H1 (cell line): ENCODE data around the gene SLC24A4. TPM values are rescaled to one million over a fixed set of nuclear protein-coding genes. Genes with fewer than 3 reads are reported as not detected.

ENCODE experiments used
- CTCF ChIA-PET: fragments of 300-600 bp; sonication (Branson Sonifier 250); formaldehyde crosslinking; loops from one replicate; lab custom pipeline; 2021; ENCODE audit not compliant: partially characterized antibody; lab: Charles Lee
- POLR2A ChIA-PET: fragments of 300-600 bp; sonication (Branson Sonifier 250); formaldehyde crosslinking; loops from one replicate; lab custom pipeline; 2021; ENCODE audit warnings: inconsistent platforms; ENCODE audit not compliant: partially characterized antibody; lab: Charles Lee
- DNase-seq, 2 experiments: peaks; one replicate each; pipeline versions ENCODE4 v3.0.0 to v3.0.0-alpha.2; 2010 to 2022; ENCODE audit warnings: low spot score in 2 of 2, low read depth in 1 of 2, mixed read lengths in 1 of 2
- FAIRE-seq: peaks from 2 replicates; lab custom pipeline; 2011; peaks lifted over from hg19 to GRCh38; lab: Jason Lieb, UNC
- H2AFZ ChIP-seq: 2 replicates; pipeline ENCODE4 v1.8.1; 2012; ENCODE audit warnings: low read length, inconsistent platforms
- H2AK5ac ChIP-seq: 2 replicates; pipeline ENCODE4 v1.6.1; 2013; ENCODE audit warnings: low read depth, low read length
- H2BK120ac ChIP-seq: replicated peaks from 2 replicates; pipeline ENCODE3; 2013; ENCODE audit warnings: low read depth, low read length, inconsistent platforms
- H2BK12ac ChIP-seq: 2 replicates; pipeline ENCODE4 v1.6.1; 2013; ENCODE audit warnings: low read depth, low read length
- H2BK15ac ChIP-seq: 2 replicates; pipeline ENCODE4 v1.6.1; 2013; ENCODE audit warnings: low read length
- H2BK20ac ChIP-seq: 2 replicates; pipeline ENCODE4 v1.6.1; 2013; ENCODE audit warnings: low read length
- H2BK5ac ChIP-seq: 2 replicates; pipeline ENCODE4 v1.6.1; 2013; ENCODE audit warnings: low read depth, low read length
- H3K14ac ChIP-seq: 2 replicates; pipeline ENCODE4 v1.6.1; 2013; ENCODE audit warnings: inconsistent platforms; ENCODE audit not compliant: insufficient read length
- H3K18ac ChIP-seq: 2 replicates; pipeline ENCODE4 v1.6.1; 2013; ENCODE audit warnings: low read length; ENCODE audit errors: extremely low read depth
- H3K23ac ChIP-seq: 2 replicates; pipeline ENCODE4 v1.6.1; 2013; ENCODE audit warnings: inconsistent platforms; ENCODE audit not compliant: insufficient read length
- H3K23me2 ChIP-seq: 2 replicates; pipeline ENCODE4 v1.6.1; 2013; ENCODE audit warnings: low read depth, low read length
- H3K27ac ChIP-seq: 2 replicates; pipeline ENCODE4 v1.6.1; 2011; ENCODE audit warnings: low read depth, low read length, inconsistent platforms
- H3K27me3 ChIP-seq, 4 experiments: replicated peaks in 1 of 4; 1 replicate in 1 of 4; 2 replicates in 3 of 4; pipeline versions ENCODE4 v1.6.1 to v1.8.1; 2011 to 2013; ENCODE audit warnings: low read length in 3 of 4, mild to moderate bottlenecking in 3 of 4, inconsistent platforms in 2 of 4, mixed read lengths in 2 of 4, moderate library complexity in 1 of 4; ENCODE audit not compliant: control insufficient read depth in 3 of 4, insufficient read depth in 3 of 4; ENCODE audit errors: extremely low read depth in 1 of 4
- H3K36me3 ChIP-seq, 4 experiments: 2 replicates each; pipeline versions ENCODE4 v1.6.1 to v1.8.1; 2011 to 2013; ENCODE audit warnings: mild to moderate bottlenecking in 4 of 4, low read length in 3 of 4, moderate library complexity in 2 of 4, control low read depth in 1 of 4, inconsistent platforms in 1 of 4; ENCODE audit not compliant: insufficient read depth in 4 of 4, control insufficient read depth in 2 of 4
- H3K4ac ChIP-seq: replicated peaks from 2 replicates; pipeline ENCODE3; 2013; ENCODE audit warnings: low read length, low read depth, mixed read lengths, inconsistent platforms; ENCODE audit not compliant: insufficient read length
- H3K4me1 ChIP-seq, 4 experiments: replicated peaks in 1 of 4; 1 replicate in 1 of 4; 2 replicates in 3 of 4; pipeline versions ENCODE4 v1.6.1 to v1.8.1; 2011 to 2013; ENCODE audit warnings: low read length in 3 of 4, inconsistent platforms in 2 of 4, mixed read lengths in 1 of 4; ENCODE audit not compliant: insufficient read depth in 4 of 4, control insufficient read depth in 3 of 4
- H3K4me2 ChIP-seq, 2 experiments: 2 replicates each; pipeline versions ENCODE4 v1.6.1 to v1.8.1; 2011 to 2013; ENCODE audit warnings: low read depth in 2 of 2, low read length in 2 of 2, control low read depth in 1 of 2, inconsistent platforms in 1 of 2, mild to moderate bottlenecking in 1 of 2; ENCODE audit not compliant: insufficient read depth in 1 of 2
- H3K4me3 ChIP-seq, 4 experiments: fragments of 200-600, 300-600 bp in 1 of 4; sonication (generic), shearing (Covaris generic), sonication (Bioruptor Twin) in 1 of 4; 2 replicates each; pipeline versions ENCODE4 v1.5.1 to v1.8.1; 2011 to 2016; ENCODE audit warnings: low read length in 4 of 4, low read depth in 3 of 4, control low read depth in 2 of 4, inconsistent platforms in 2 of 4, mild to moderate bottlenecking in 2 of 4, mixed read lengths in 1 of 4, moderate library complexity in 1 of 4; ENCODE audit not compliant: insufficient read depth in 2 of 4; ENCODE audit errors: extremely low read depth in 1 of 4
- H3K56ac ChIP-seq: replicated peaks from 2 replicates; pipeline ENCODE3; 2013; ENCODE audit warnings: low read depth, mild to moderate bottlenecking, mixed read lengths, low read length, inconsistent platforms; ENCODE audit not compliant: insufficient read length
- H3K79me1 ChIP-seq: 2 replicates; pipeline ENCODE4 v1.6.1; 2013; ENCODE audit warnings: low read depth, low read length, control low read depth
- H3K79me2 ChIP-seq, 2 experiments: 2 replicates each; pipeline versions ENCODE4 v1.6.1 to v1.8.1; 2012 to 2013; ENCODE audit warnings: low read length in 2 of 2, mild to moderate bottlenecking in 2 of 2, inconsistent platforms in 1 of 2; ENCODE audit not compliant: insufficient read depth in 2 of 2, control insufficient read depth in 1 of 2
- H3K9ac ChIP-seq, 4 experiments: replicated peaks in 1 of 4; 1 replicate in 1 of 4; 2 replicates in 3 of 4; pipeline versions ENCODE4 v1.6.1 to v1.8.1; 2011 to 2013; ENCODE audit warnings: low read depth in 3 of 4, low read length in 3 of 4, control low read depth in 2 of 4, mild to moderate bottlenecking in 2 of 4, moderate library complexity in 2 of 4, inconsistent platforms in 1 of 4; ENCODE audit errors: extremely low read depth in 1 of 4
- H3K9me3 ChIP-seq, 2 experiments: 2 replicates each; pipeline versions ENCODE4 v1.6.1 to v1.8.1; 2012 to 2013; ENCODE audit warnings: mild to moderate bottlenecking in 2 of 2, moderate library complexity in 2 of 2, control low read depth in 1 of 2, inconsistent platforms in 1 of 2, low read depth in 1 of 2, low read length in 1 of 2, mixed read lengths in 1 of 2; ENCODE audit not compliant: insufficient read depth in 2 of 2
- H4K20me1 ChIP-seq, 2 experiments: replicated peaks in 1 of 2; 2 replicates each; pipeline versions ENCODE3 to v1.8.1; 2011 to 2013; ENCODE audit warnings: inconsistent platforms in 2 of 2, low read length in 2 of 2, mild to moderate bottlenecking in 1 of 2; ENCODE audit not compliant: insufficient read depth in 2 of 2, control insufficient read depth in 1 of 2
- H4K5ac ChIP-seq: 2 replicates; pipeline ENCODE4 v1.6.1; 2013; ENCODE audit warnings: low read length, low read depth, mixed read lengths, inconsistent platforms; ENCODE audit not compliant: insufficient read length
- H4K8ac ChIP-seq: 2 replicates; pipeline ENCODE4 v1.8.0; 2013; ENCODE audit warnings: mild to moderate bottlenecking, moderate library complexity, low read length, inconsistent platforms; ENCODE audit not compliant: insufficient read depth; ENCODE audit errors: extremely low read depth
- H4K91ac ChIP-seq: replicated peaks from 2 replicates; pipeline ENCODE3; 2013; ENCODE audit warnings: low read length, mixed read lengths, inconsistent platforms; ENCODE audit not compliant: insufficient read length
- BACH1 ChIP-seq: IDR thresholded peaks from 2 replicates; pipeline ENCODE4 v1.6.1; 2012; ENCODE audit warnings: low read length, improper control_type of control experiment
- BCL11A ChIP-seq, 2 experiments: IDR thresholded peaks; one replicate each; pipeline ENCODE4 v1.6.1; 2011; ENCODE audit warnings: low read depth in 2 of 2, low read length in 2 of 2, mild to moderate bottlenecking in 2 of 2
- BRCA1 ChIP-seq: IDR thresholded peaks from 2 replicates; pipeline ENCODE4 v1.6.1; 2012; ENCODE audit warnings: low read depth, low read length, improper control_type of control experiment
- CHD1 ChIP-seq: IDR thresholded peaks from 2 replicates; pipeline ENCODE4 v1.6.1; 2012; ENCODE audit warnings: low read depth, low read length, improper control_type of control experiment
- CHD2 ChIP-seq: IDR thresholded peaks from 2 replicates; pipeline ENCODE4 v1.6.1; 2012; ENCODE audit warnings: low read length, improper control_type of control experiment
- EP300 ChIP-seq, 2 experiments: IDR thresholded peaks; 1 replicate in 1 of 2; 2 replicates in 1 of 2; pipeline ENCODE4 v1.6.1; 2011 to 2012; ENCODE audit warnings: low read depth in 2 of 2, low read length in 2 of 2, mild to moderate bottlenecking in 2 of 2, borderline replicate concordance in 1 of 2, inconsistent platforms in 1 of 2, moderate library complexity in 1 of 2
- FOSL1 ChIP-seq: IDR thresholded peaks from 2 replicates; pipeline ENCODE4 v1.6.1; 2011; ENCODE audit warnings: mild to moderate bottlenecking, low read depth, low read length, moderate library complexity; ENCODE audit not compliant: insufficient read depth
- JUN ChIP-seq: IDR thresholded peaks from 2 replicates; pipeline ENCODE4 v1.6.1; 2011; ENCODE audit warnings: low read depth, mild to moderate bottlenecking, improper control_type of control experiment, low read length
- KDM5A ChIP-seq: fragments of 200-600 bp; IDR thresholded peaks from 2 replicates; pipeline ENCODE4 v1.7.1; 2012; ENCODE audit warnings: mild to moderate bottlenecking, low read length, inconsistent platforms, mixed read lengths
- NRF1 ChIP-seq: IDR thresholded peaks from 2 replicates; pipeline ENCODE4 v1.6.1; 2011; ENCODE audit warnings: mild to moderate bottlenecking, low read depth, low read length, improper control_type of control experiment
- RXRA ChIP-seq: IDR thresholded peaks from 2 replicates; pipeline ENCODE4 v1.6.1; 2011; ENCODE audit warnings: low read depth, mild to moderate bottlenecking, low read length, moderate library complexity; ENCODE audit not compliant: insufficient read depth
- TBP ChIP-seq: IDR thresholded peaks from 2 replicates; pipeline ENCODE4 v1.6.1; 2011; ENCODE audit warnings: low read depth, low read length, improper control_type of control experiment
- ZNF274 ChIP-seq: IDR thresholded peaks from 2 replicates; pipeline ENCODE4 v1.7.0; 2012; ENCODE audit warnings: low read length, borderline replicate concordance; ENCODE audit errors: extremely low read depth
- WGBS, 2 experiments: shearing (Covaris generic) in 1 of 2; methylation state at CpG; one replicate each; pipeline versions ENCODE4 v1.1.6 to v1.1.7; 2013 to 2015; ENCODE audit warnings: low lambda C conversion rate in 2 of 2, mixed read lengths in 2 of 2, inconsistent platforms in 1 of 2, low coverage in 1 of 2, missing lambda C conversion rate in 1 of 2; ENCODE audit not compliant: insufficient replicate concordance in 2 of 2, insufficient coverage in 1 of 2, insufficient read length in 1 of 2; ENCODE audit errors: extremely low coverage in 1 of 2, missing lambda C conversion rate in 1 of 2; 5-methylcytosine and 5-hydroxymethylcytosine counted together
- polyA plus RNA-seq, 7 experiments: library from polyadenylated mRNA; depleted of rRNA in 3 of 7; stranded (reverse) in 5 of 7; unstranded in 2 of 7; fragments of >200 nt in 5 of 7; fragments of 200-250 nt in 2 of 7; gene quantifications; 1 replicate in 5 of 7; 2 replicates in 1 of 7; 4 replicates in 1 of 7; pipeline versions ENCODE4 v1.2.1 to v1.2.3, GENCODE V29; 2011 to 2013; ENCODE audit warnings: missing spikeins in 2 of 7, mixed read lengths in 2 of 7
- total RNA-seq: library from RNA; stranded (reverse); fragmentation: NEBNext Ultra II Directional; extraction: Animal tissue kit (Norgen Biotek cat#: 25700); gene quantifications from 2 replicates; pipeline ENCODE4 v1.2.1, GENCODE V29; 2021

Gene SLC24A4
- total and polyA plus RNA-seq, 2 of the 8 experiments (the other 6 are each of a cell fraction or from before 2014, with no cell fraction given) = 0.27 to 0.89 TPM

- no peak overlapping the region for H2BK15ac ChIP-seq
- H4K5ac ChIP-seq = no peak overlapping the region
- H4K20me1 ChIP-seq = no peaks in the 10 kb centered on the region
- no peaks in the 10 kb centered on the region; a peak in 1 of 7 replicates for H3K4me1 ChIP-seq
- POLR2A ChIA-PET = no interaction called here
- H2AK5ac ChIP-seq = no peak overlapping the region
- no peaks in the 10 kb centered on the region for H3K27me3 ChIP-seq
- H2BK12ac ChIP-seq = no peak overlapping the region
- H3K56ac ChIP-seq = no peak overlapping the region
- H3K18ac ChIP-seq = no peak overlapping the region
- H3K9me3 ChIP-seq = no peaks in the 10 kb centered on the region
- H3K4ac ChIP-seq = no peak overlapping the region
- FAIRE-seq = no peak
- no peaks in the 10 kb centered on the region; a peak in 1 of 8 replicates for H3K36me3 ChIP-seq
- no peaks in the 10 kb centered on the region for H3K79me2 ChIP-seq
- H2BK5ac ChIP-seq = no peak overlapping the region
- no peak overlapping the region for H3K4me3 ChIP-seq
- no peak overlapping the region for H3K23ac ChIP-seq
- CTCF ChIA-PET = interaction anchor here (0.6 to 5.0 kb wide), 13 partner anchors 7 to 265 kb away, joined by 3 to 21 read pairs (median 3); no protein-coding TSS in a partner anchor
- H3K4me2 ChIP-seq = no peak overlapping the region
- no peak for DNase-seq
- WGBS, 2 experiments = 88% methylated on average over 17 of the region's 17 CpGs; no CpG with 5 or more reads in 1 of the 2 experiments
- no peak overlapping the region; the same call in 1 of the 2 replicates for H3K27ac ChIP-seq
- H2AFZ ChIP-seq = no peak overlapping the region
- H3K23me2 ChIP-seq = no peaks in the 10 kb centered on the region
- H4K8ac ChIP-seq = peak overlapping the region; percentile 26; the same call in 1 of the 2 replicates
- no peaks in the 10 kb centered on the region for H3K79me1 ChIP-seq
- H4K91ac ChIP-seq = no peak overlapping the region
- H3K9ac ChIP-seq = no peak overlapping the region
- no peak overlapping the region for H2BK20ac ChIP-seq
- no peak overlapping the region for H2BK120ac ChIP-seq
- no peak overlapping the region for H3K14ac ChIP-seq
- no peak for TF ChIP-seq CHD1
- no peak for TF ChIP-seq CHD2
- TF ChIP-seq NRF1 = no peak
- no peak for TF ChIP-seq RXRA
- TF ChIP-seq JUN = no peak
- TF ChIP-seq ZNF274 = no peak
- no peak for TF ChIP-seq KDM5A
- no peak for TF ChIP-seq BACH1
- no peak for TF ChIP-seq BRCA1
- no peak for TF ChIP-seq EP300 (IDR thresholded peaks at IDR 0.05; ENCODE audit: borderline replicate concordance in 1 of 2, low read depth in 2 of 2, low read length in 2 of 2)
- TF ChIP-seq TBP = no peak
- TF ChIP-seq BCL11A (IDR thresholded peaks at IDR 0.05; ENCODE audit: low read depth in 2 of 2, low read length in 2 of 2) = no peak
- TF ChIP-seq FOSL1 = no peak
Observed at GRCh38 chr14:92458136-92459029, 135.4 kb downstream of the SLC24A4 start.
